NCI-H345 (cell line): ENCODE results near the gene ATF5.

ENCODE experiments used
- DNase-seq: peaks from one replicate; lab custom pipeline; 2025; lab: John Stamatoyannopoulos, UW

Gene ATF5

GRCh38 chr19:49894879-49895565 is 34.0 kb upstream of the ATF5 start:
- DNase-seq, result no peak

GRCh38 chr19:49895566-49896297 is 33.3 kb upstream of the ATF5 start:
- no peak for DNase-seq

- DNase-seq, result no peak
Observed at GRCh38 chr19:49896863-49897621, 32.0 kb upstream of the ATF5 start, which contains the start of gene IL4I1. IL4I1 (minus strand) TSS chr19:49896887; CDS start chr19:49896160, 727 bp downstream.

- DNase-seq, result no peak
Observed at GRCh38 chr19:49904136-49904535, 24.9 kb upstream of the ATF5 start.

- DNase-seq, result no peak
Observed at GRCh38 chr19:49906879-49907564, 22.0 kb upstream of the ATF5 start.

- DNase-seq, result no peak
Observed at GRCh38 chr19:49907745-49908446, 21.1 kb upstream of the ATF5 start.

- DNase-seq, result no peak
Observed at GRCh38 chr19:49908480-49909420, 20.3 kb upstream of the ATF5 start.

- DNase-seq, result no peak
Observed at GRCh38 chr19:49910179-49910578, 18.8 kb upstream of the ATF5 start.

- no peak for DNase-seq
Observed at GRCh38 chr19:49911381-49912145, 17.4 kb upstream of the ATF5 start.

GRCh38 chr19:49912965-49913685 is 15.9 kb upstream of the ATF5 start:
- no peak for DNase-seq

GRCh38 chr19:49913720-49914119 is 15.3 kb upstream of the ATF5 start:
- DNase-seq, result no peak

GRCh38 chr19:49915271-49915670 is 13.7 kb upstream of the ATF5 start:
- no peak for DNase-seq

GRCh38 chr19:49916839-49917733 is 11.9 kb upstream of the ATF5 start:
- DNase-seq, result no peak

GRCh38 chr19:49918089-49918488 is 10.9 kb upstream of the ATF5 start:
- DNase-seq, result no peak

- DNase-seq, result no peak
Observed at GRCh38 chr19:49920624-49921363, 8.2 kb upstream of the ATF5 start.

- no peak for DNase-seq
Observed at GRCh38 chr19:49921871-49922795, 6.9 kb upstream of the ATF5 start.
